Measurements from ENCODE around the gene DLX3. TPM values are rescaled to one million over a fixed set of nuclear protein-coding genes. Genes with fewer than 3 reads are reported as not detected.

The DLX3 gene
- total and polyA plus RNA-seq, 4 donors = 0.17 to 1.3 (median 0.64) TPM

DNA sequence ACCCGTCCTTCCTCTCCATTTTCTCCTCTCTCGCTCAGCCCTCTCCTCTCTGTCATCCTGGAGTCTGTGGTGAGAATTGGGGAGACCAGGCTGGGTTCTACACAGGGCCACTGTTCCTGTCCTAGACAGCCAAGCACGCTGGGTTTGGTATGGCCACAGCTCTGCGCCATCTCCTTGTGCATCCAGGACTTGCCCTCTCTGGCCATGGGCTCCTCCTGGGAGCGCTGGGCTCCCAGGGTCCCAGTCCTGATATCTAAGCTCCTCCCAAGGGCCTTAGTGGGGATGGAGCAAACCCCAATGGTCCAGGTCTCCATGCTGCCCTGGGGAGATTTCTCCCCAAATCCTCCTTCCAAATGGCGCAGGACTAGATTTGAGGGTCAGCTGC, 33.7 kb upstream of the DLX3 start:
- Histone ChIP-seq H3K36me3 (ENCODE audit: control insufficient read depth in 4 of 4, insufficient read depth in 4 of 4, low read length in 4 of 4) (no peaks in the 10 kb centered on the region), H3K9me3 (ENCODE audit: control insufficient read depth in 4 of 4, insufficient read depth in 3 of 4, low read length in 3 of 4) (no peaks in the 10 kb centered on the region), H3K27me3 (ENCODE audit: control insufficient read depth in 3 of 3, insufficient read depth in 3 of 3, low read length in 2 of 3) (no peaks in the 10 kb centered on the region), H3K27ac (ENCODE audit: low read depth in 1 of 2, low read length in 1 of 2) (peak overlapping the region in 1 of 2 donors; percentile 4), H3K4me1 (ENCODE audit: control insufficient read depth in 5 of 5, insufficient read depth in 5 of 5, low read length in 5 of 5) (peaks cover 0 to 23% (median 16%) of the 10 kb centered on the region in 5 donors), H3K4me3 (no peak overlapping the region), H3K9ac (ENCODE audit: insufficient read depth in 1 of 2, low read length in 2 of 2) (no peak overlapping the region)
- no peak for DNase-seq
- WGBS, 2 donors = 69 to 83% methylated on average over 6 of the region's 6 CpGs
- TF ChIP-seq CTCF (IDR thresholded peaks at IDR 0.05; ENCODE audit: control extremely low read depth, extremely low read depth) = no peak
- no peak for ATAC-seq (ENCODE audit: insufficient read depth, low FRiP score)

DNA sequence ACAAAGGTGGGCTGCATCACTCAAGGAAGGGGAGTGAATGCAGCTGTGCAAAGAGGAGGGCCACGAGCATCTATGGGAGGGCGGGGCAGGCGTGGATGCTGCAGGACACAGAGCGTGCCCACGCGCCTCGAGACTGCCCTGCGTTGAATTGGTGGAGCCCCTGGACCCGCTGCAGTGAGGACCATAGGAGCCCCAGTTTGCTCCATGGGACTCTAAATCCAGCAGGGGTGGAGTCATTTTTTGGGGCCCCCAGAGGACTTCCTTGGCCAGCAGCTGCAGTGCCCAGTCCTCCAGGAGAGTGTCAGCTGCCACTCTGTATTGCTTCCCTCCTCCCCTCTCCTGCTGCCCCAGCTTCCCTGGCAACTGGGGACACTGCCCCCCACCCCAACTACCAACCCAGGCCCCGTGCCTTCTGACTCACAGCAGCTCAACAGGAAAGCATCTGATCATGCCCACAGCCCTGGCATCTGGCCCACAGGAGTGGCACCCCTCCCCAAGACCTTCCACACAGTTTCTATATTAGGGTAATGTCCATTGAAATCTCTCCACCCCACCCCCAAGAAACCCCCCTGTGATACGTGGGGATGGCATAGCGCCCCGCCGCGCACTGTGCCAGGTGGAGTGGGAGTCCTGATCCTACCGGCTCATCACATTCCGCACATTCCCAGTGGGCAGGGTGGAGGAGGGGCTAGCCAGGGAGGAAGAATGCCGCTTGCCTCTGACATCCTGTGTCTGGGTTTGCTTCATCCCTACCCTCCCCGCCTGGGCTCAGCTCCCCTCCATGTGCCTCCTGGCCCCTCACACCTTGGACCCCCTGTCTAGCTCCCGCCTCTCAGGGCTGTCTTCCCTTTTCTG, 33.1 kb upstream of the DLX3 start:
- no peak overlapping the region for H3K9ac ChIP-seq (ENCODE audit: insufficient read depth in 1 of 2, low read length in 2 of 2)

GRCh38 chr17:50027172-50027880, 32.3 kb upstream of the DLX3 start:
- no peak overlapping the region for H3K9ac ChIP-seq (ENCODE audit: insufficient read depth in 1 of 2, low read length in 2 of 2)
- peak overlapping the region in 1 of 2 donors; percentile 73 for H3K27ac ChIP-seq (ENCODE audit: low read depth in 1 of 2, low read length in 1 of 2)
- 2 to 5% methylated on average over 21 to 27 of the region's 27 CpGs for WGBS, 2 donors
- peak; percentile 64 for ATAC-seq (ENCODE audit: insufficient read depth, low FRiP score)
- TF ChIP-seq CTCF (IDR thresholded peaks at IDR 0.05; ENCODE audit: control extremely low read depth, extremely low read depth) = no peak
- H3K9me3 ChIP-seq (ENCODE audit: control insufficient read depth in 4 of 4, insufficient read depth in 3 of 4, low read length in 3 of 4) = no peaks in the 10 kb centered on the region
- peaks cover 0 to 20% (median 15%) of the 10 kb centered on the region in 5 donors for H3K4me1 ChIP-seq (ENCODE audit: control insufficient read depth in 5 of 5, insufficient read depth in 5 of 5, low read length in 5 of 5)
- H3K27me3 ChIP-seq (ENCODE audit: control insufficient read depth in 3 of 3, insufficient read depth in 3 of 3, low read length in 2 of 3) = no peaks in the 10 kb centered on the region
- no peaks in the 10 kb centered on the region for H3K36me3 ChIP-seq (ENCODE audit: control insufficient read depth in 4 of 4, insufficient read depth in 4 of 4, low read length in 4 of 4)
- peak; percentile 74 to 82 (median 75) for DNase-seq
- no peak overlapping the region for H3K4me3 ChIP-seq

More for the DNA sequence above, 33.1 kb upstream of the DLX3 start:
- Histone ChIP-seq H3K4me3 (no peak overlapping the region), H3K27ac (ENCODE audit: low read depth in 1 of 2, low read length in 1 of 2) (peak overlapping the region in 1 of 2 donors; percentile 73), H3K36me3 (ENCODE audit: control insufficient read depth in 4 of 4, insufficient read depth in 4 of 4, low read length in 4 of 4) (no peaks in the 10 kb centered on the region), H3K9me3 (ENCODE audit: control insufficient read depth in 4 of 4, insufficient read depth in 3 of 4, low read length in 3 of 4) (no peaks in the 10 kb centered on the region), H3K4me1 (ENCODE audit: control insufficient read depth in 5 of 5, insufficient read depth in 5 of 5, low read length in 5 of 5) (peaks cover 0 to 16% (median 12%) of the 10 kb centered on the region in 5 donors), H3K27me3 (ENCODE audit: control insufficient read depth in 3 of 3, insufficient read depth in 3 of 3, low read length in 2 of 3) (no peaks in the 10 kb centered on the region)
- ATAC-seq (ENCODE audit: insufficient read depth, low FRiP score) (peak; percentile 29), DNase-seq (peak in 2 of 3 donors; percentile 26 to 59)
- WGBS, 2 donors = 44 to 52% methylated on average over 20 of the region's 20 CpGs
- TF ChIP-seq CTCF (IDR thresholded peaks at IDR 0.05; ENCODE audit: control extremely low read depth, extremely low read depth) = no peak
